ENCODE measurements around the gene PMVK.
A peak's percentile ranks its signal among the peaks of the same experiment; 100 is the strongest.

PMVK gene

GRCh38 chr1:154966111-154966510 is 29.6 kb upstream of the PMVK start:
- DNase-seq, result no peak

GRCh38 chr1:154964359-154964758 is 27.8 kb upstream of the PMVK start:
- no peak for DNase-seq

GRCh38 chr1:154963643-154964042 is 27.1 kb upstream of the PMVK start:
- DNase-seq, result no peak

GRCh38 chr1:154962795-154963330 is 26.3 kb upstream of the PMVK start:
- no peak for DNase-seq

GRCh38 chr1:154962156-154962749 is 25.7 kb upstream of the PMVK start:
- no peak for DNase-seq

GRCh38 chr1:154961207-154962155 is 25.0 kb upstream of the PMVK start, which contains the start of gene PYGO2:
TSS of gene PYGO2 (minus strand) at chr1:154961782. CDS start at chr1:154961576, 206 bp downstream.
- DNase-seq, result peak; percentile 78 to 85

GRCh38 chr1:154960446-154961136 is 24.1 kb upstream of the PMVK start:
- no peak for DNase-seq

GRCh38 chr1:154959426-154959780 is 22.9 kb upstream of the PMVK start:
- DNase-seq, result no peak

GRCh38 chr1:154958681-154959425 is 22.3 kb upstream of the PMVK start:
- no peak for DNase-seq

- DNase-seq, result no peak
Observed at GRCh38 chr1:154958036-154958435, 21.5 kb upstream of the PMVK start.

GRCh38 chr1:154957091-154957657 is 20.7 kb upstream of the PMVK start:
- DNase-seq, result no peak

GRCh38 chr1:154956544-154956941 is 20.0 kb upstream of the PMVK start:
- no peak for DNase-seq

GRCh38 chr1:154955718-154956543 is 19.4 kb upstream of the PMVK start, which contains the start of gene PBXIP1:
TSS of gene PBXIP1 (minus strand) at chr1:154956099. CDS start at chr1:154953721, 2,378 bp downstream.
- DNase-seq, result peak; percentile 94 to 97

GRCh38 chr1:154955039-154955717 is 18.7 kb upstream of the PMVK start:
- DNase-seq, result peak; percentile 98 to 99

GRCh38 chr1:154954541-154954940 is 18.0 kb upstream of the PMVK start:
- no peak for DNase-seq

- no peak for DNase-seq
Observed at GRCh38 chr1:154953611-154954038, 17.1 kb upstream of the PMVK start.

- peak in 1 of 2 donors; percentile 29 for DNase-seq
Observed at GRCh38 chr1:154952664-154953063, 16.1 kb upstream of the PMVK start.

GRCh38 chr1:154951901-154952657 is 15.6 kb upstream of the PMVK start:
- peak; percentile 71 to 81 for DNase-seq

- no peak for DNase-seq
Observed at GRCh38 chr1:154948079-154948478, 11.6 kb upstream of the PMVK start.
